Mucosa of descending colon (tissue), 3 donors: ENCODE measurements around the gene CNOT11. TPM values are rescaled to one million over a fixed set of nuclear protein-coding genes. Genes with fewer than 3 reads are reported as not detected.
"Not testable (repeated sequence)": the region's sequence is repeated elsewhere in the genome, so short reads cannot be mapped to it uniquely, and the experiment has no call there.

ENCODE experiments used
- ATAC-seq: fragments of 200-7000 bp; cut with Tn5 transposase; one replicate; pipeline ENCODE4 v1.9.1; 2020; ENCODE audit warnings: mild to moderate bottlenecking, moderate library complexity
- DNase-seq, 3 donors: peaks; one replicate each; pipeline ENCODE4 v3.0.0-alpha.2; 2020
- H3K36me3 ChIP-seq: fragments of 200-600 bp; one replicate; pipeline ENCODE4 v1.8.0; 2021; ENCODE audit warnings: low read depth, mild to moderate bottlenecking
- H3K4me1 ChIP-seq: fragments of 200-600 bp; one replicate; pipeline ENCODE4 v1.8.0; 2021; ENCODE audit warnings: low read depth, mild to moderate bottlenecking
- H3K4me3 ChIP-seq: fragments of 200-600 bp; one replicate; pipeline ENCODE4 v1.8.0; 2021; ENCODE audit warnings: mild to moderate bottlenecking
- H3K9me3 ChIP-seq: fragments of 200-600 bp; one replicate; pipeline ENCODE4 v1.8.0; 2021; ENCODE audit warnings: mild to moderate bottlenecking
- intact Hi-C, 2 donors: fragments of 100-400 bp; cut with DNase I in 1 of 2; cut with micrococcal nuclease in 1 of 2; formaldehyde crosslinking; loops; one replicate each; pipeline versions ENCODE4 v1.11.0 to v1.11.1; 2022; cut with DNase I, micrococcal nuclease
- microRNA-seq: library from miRNA; unstranded; fragments of <30 nt; microRNA quantifications from one replicate; pipeline ENCODE4, GENCODE V29; 2019
- total RNA-seq, 3 donors: library from RNA; stranded (reverse); fragmentation: NEBNext Ultra II Directional in 2 of 3; extraction: Animal tissue kit (Norgen Biotek cat#: 25700) in 2 of 3; gene quantifications; one replicate each; pipeline versions ENCODE4 v1.2.1 to v1.2.4, GENCODE V29; 2021 to 2023
- TF ChIP-seq, protein P1 (sequence below): fragments of 200-600 bp; IDR thresholded peaks from one replicate; pipeline ENCODE4 v1.8.0; 2022; ENCODE audit warnings: antibody characterized with exemption, mild to moderate bottlenecking
- donor health status: DM: no; HTN: no; CAD: no; lungs with moderate emphysema.
- donor health status: DM: no; HTN: no; CAD: no.
- donor health status: DM: no; HTN: yes; CAD: no.

CNOT11 gene
- total RNA-seq, 3 donors from 2014 or later = 39.3 to 56.7 (median 54.4) TPM

DNA sequence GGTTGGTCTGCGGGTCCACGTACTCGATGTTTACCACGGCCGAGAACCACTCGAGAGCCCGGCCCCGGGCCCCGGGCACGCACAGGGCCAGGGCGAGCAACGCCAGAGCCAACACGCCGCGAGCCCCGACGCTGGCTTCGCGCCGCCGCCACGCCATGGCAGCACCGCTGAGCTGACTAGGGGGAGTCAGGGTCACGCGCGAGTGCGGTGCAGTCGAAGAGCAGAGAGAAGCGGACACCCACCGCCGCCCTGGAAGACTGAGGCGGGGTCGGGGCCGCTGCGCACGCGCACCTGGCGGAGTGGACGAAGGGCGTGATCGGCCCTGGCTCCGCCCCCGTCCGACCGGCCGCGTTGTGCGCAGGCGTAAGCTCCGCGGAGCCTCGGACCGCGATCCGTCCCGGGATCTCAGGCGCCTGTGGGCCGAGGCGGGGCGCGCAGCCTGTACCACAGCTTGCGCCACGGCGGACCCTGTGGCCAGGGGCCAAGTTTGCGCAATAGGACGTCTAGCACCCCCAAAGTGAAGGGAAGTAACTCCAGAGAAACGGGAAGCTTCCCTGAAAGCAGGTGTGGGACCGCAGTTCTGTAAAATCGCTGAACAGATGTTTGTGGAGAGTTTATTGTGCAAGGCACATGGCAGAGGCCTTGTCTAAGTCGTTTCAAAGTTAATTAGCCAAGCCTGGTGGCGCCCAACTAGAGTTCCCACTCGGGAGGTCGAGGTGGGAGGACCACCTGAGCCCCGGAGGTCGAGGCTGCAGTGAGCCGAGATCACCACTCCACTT, 55.9 kb downstream of the CNOT11 start, which contains the start of gene RNF149:
Gene RNF149 (minus strand): TSS at position 270 of the 779 bp plus-strand sequence. CDS start 113 bp downstream, at position 157.
- peak; percentile 93 to 97 (median 96) for DNase-seq
- Histone ChIP-seq H3K4me1 (peaks cover 28% of the 10 kb centered on the region), H3K4me3 (peak within 1 kb of the TSS; percentile 92), H3K9me3 (no peaks in the 10 kb centered on the region), H3K36me3 (no peaks in the 10 kb centered on the region)
- TF ChIP-seq, protein P1, sequence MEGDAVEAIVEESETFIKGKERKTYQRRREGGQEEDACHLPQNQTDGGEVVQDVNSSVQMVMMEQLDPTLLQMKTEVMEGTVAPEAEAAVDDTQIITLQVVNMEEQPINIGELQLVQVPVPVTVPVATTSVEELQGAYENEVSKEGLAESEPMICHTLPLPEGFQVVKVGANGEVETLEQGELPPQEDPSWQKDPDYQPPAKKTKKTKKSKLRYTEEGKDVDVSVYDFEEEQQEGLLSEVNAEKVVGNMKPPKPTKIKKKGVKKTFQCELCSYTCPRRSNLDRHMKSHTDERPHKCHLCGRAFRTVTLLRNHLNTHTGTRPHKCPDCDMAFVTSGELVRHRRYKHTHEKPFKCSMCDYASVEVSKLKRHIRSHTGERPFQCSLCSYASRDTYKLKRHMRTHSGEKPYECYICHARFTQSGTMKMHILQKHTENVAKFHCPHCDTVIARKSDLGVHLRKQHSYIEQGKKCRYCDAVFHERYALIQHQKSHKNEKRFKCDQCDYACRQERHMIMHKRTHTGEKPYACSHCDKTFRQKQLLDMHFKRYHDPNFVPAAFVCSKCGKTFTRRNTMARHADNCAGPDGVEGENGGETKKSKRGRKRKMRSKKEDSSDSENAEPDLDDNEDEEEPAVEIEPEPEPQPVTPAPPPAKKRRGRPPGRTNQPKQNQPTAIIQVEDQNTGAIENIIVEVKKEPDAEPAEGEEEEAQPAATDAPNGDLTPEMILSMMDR = no peak
- peak; percentile 93 for ATAC-seq
- intact Hi-C loops = no loop called here

GRCh38 chr2:101310090-101310833, 57.6 kb downstream of the CNOT11 start:
- Histone ChIP-seq H3K4me1 (peaks cover 24% of the 10 kb centered on the region), H3K9me3 (no peaks in the 10 kb centered on the region), H3K36me3 (no peaks in the 10 kb centered on the region), H3K4me3 (no peak overlapping the region)
- intact Hi-C loops = no loop called here
- no peak for ATAC-seq
- TF ChIP-seq, protein P1 = no peak
- no peak for DNase-seq

- no peaks in the 10 kb centered on the region for H3K9me3 ChIP-seq
- H3K4me3 ChIP-seq = no peak overlapping the region
- H3K4me1 ChIP-seq = peaks cover 18% of the 10 kb centered on the region
- ATAC-seq (no peak), DNase-seq (peak in 1 of 3 donors; percentile 71)
- TF ChIP-seq, protein P1 = no peak
- intact Hi-C loops = no loop called here
- no peaks in the 10 kb centered on the region for H3K36me3 ChIP-seq
Measured at GRCh38 chr2:101310834-101311695, 58.4 kb downstream of the CNOT11 start.

GRCh38 chr2:101311696-101312017, 59.0 kb downstream of the CNOT11 start:
- Histone ChIP-seq H3K4me3 (no peak overlapping the region), H3K4me1 (peaks cover 12% of the 10 kb centered on the region), H3K36me3 (no peaks in the 10 kb centered on the region), H3K9me3 (no peaks in the 10 kb centered on the region)
- ATAC-seq = no peak
- peak in 1 of 3 donors; percentile 31 for DNase-seq
- intact Hi-C loops = no loop called here
- TF ChIP-seq, protein P1 = no peak

DNA sequence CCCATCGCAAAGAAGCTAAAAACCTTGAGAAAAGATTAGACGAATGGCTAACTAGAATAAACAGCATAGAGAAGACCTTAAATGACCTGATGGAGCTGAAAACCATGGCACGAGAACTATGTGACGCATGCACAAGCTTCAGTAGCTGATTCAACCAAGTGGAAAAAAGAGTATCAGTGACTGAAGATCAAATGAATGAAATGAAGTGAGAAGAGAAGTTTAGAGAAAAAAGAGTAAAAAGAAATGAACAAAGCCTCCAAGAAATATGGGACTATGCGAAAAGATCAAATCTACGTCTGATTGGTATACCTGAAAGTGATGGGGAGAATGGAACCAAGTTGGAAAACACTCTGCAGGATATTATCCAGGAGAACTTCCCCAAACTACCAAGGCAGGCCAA, 63.9 kb downstream of the CNOT11 start:
- H3K36me3 ChIP-seq, DNase-seq, intact Hi-C loops, ATAC-seq, H3K4me3 ChIP-seq, H3K9me3 ChIP-seq, H3K4me1 ChIP-seq: not testable (repeated sequence)

Small RNA genes lying within 50 kb of the gene (microRNA-seq; reads per million reads assigned to microRNA genes)
- 2.3 reads per million, percentile 5 among the genes with 10 or more reads in this experiment for gene MIR5696

Other genes with a start within 250 kb of the CNOT11 start
- 10 to 100 TPM; 14.4 to 28.8 (median 17.7) TPM for gene TBC1D8, start 101.5 kb upstream of the CNOT11 start, total RNA-seq
- gene RNF149, start 55.8 kb downstream of the CNOT11 start, total RNA-seq = 10 to 100 TPM; 50.5 to 62.5 (median 56.3) TPM
- 1 to 10 TPM in 1 of 3 donors, under 1 TPM in 1, not detected in 1; 0.19 to 1.1 TPM for gene CREG2, start 134.6 kb downstream of the CNOT11 start, total RNA-seq
- gene RFX8, start 222.2 kb downstream of the CNOT11 start, total RNA-seq = not detected